Posterior cingulate gyrus (tissue), 11 donors: ENCODE data around the gene RAF1.
"Not testable (repeated sequence)": the region's sequence is repeated elsewhere in the genome, so short reads cannot be mapped to it uniquely, and the experiment has no call there.

Experiments
- DNase-seq, 10 donors: peaks; one replicate each; pipeline versions ENCODE4 v3.0.0 to v3.0.0-alpha.2; 2020 to 2021; ENCODE audit warnings: mixed read lengths in 3 of 10
- intact Hi-C: fragments of 100-400 bp; cut with DNase I; formaldehyde crosslinking; loops from one replicate; pipeline ENCODE4 v1.15.1; 2023

The RAF1 gene

DNA sequence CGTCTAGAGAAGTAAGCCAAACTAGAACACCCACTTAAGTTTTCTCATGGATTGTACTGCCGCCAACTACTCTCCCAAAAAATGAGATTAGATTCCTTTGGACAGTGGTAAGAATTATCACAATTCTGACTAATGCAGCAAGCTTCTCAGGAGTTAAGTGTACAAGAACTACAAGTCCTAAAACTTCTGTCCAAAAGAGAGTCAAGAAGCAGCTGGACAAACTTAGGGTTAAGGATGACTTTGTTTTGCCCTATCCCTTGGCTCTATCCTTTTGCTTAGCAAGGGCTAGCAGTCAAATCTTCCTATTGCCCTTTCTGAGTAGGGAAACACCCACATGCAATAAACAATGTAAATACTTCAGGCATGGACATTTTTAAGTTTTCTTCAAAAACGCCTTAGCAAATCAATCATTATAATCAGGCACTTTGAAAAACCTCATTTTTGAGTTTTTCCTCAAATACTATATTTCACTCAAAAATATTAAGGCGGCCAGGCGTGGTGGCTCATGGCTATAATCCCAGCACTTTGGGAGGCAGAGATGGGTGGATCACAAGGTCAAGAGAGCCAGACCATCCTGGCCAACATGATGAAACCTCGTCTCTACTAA lies 19.5 kb downstream of the RAF1 start:
- DNase-seq, result no peak

DNA sequence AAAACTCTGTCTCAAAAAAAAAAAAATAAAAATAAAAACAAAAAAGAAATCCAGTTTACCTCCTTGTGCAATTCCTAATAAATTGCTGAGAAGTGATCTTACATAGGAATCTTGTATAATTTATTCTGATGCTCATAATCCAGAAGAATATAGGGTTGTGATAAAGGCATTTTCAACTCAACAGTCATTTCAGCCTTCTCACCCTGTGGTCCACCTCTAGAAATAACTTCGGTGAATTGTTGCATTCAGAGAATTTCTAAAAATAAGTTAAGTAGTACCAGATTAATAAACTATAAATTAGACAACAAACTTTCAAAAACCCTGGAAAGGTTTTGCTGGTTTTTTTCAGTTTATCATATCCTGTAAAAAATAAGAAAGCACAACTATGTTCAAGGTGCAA lies 20.2 kb downstream of the RAF1 start:
- intact Hi-C loops, result no loop called here
- no peak for DNase-seq

More for the DNA sequence above, 19.5 kb downstream of the RAF1 start:
- intact Hi-C loops, result no loop called here

DNA sequence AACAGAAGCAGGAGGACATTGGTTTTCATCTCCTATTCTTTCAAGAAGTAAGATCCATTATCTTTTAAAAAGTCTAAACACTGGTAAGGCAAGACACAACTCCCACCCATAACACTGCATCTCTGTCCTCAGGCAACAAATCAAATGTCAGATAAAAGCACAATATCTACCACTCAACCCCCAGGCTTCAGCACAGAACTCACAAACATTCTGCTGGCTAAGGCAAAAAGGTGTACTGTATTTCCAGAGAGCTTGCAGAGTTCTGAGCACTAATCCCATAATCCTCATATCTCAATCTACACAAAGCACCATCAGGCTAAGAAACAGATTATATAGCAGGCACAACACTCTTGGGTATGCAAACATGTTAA lies 20.9 kb downstream of the RAF1 start:
- intact Hi-C loops, result no loop called here

DNA sequence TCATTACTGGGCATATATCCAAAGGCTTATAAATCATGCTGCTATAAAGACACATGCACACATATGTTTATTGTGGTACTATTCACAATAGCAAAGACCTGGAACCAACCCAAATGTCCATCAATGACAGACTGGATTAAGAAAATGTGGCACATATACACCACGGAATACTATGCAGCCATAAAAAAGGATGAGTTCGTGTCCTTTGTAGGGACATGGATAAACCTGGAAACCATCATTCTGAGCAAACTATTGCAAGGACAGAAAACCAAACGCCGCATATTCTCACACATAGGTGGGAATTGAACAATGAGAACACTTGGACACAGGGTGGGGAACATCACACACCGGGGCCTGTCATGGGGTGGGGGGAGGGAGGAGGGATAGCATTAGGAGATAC lies 23.1 kb downstream of the RAF1 start:
- DNase-seq, intact Hi-C loops: not testable (repeated sequence)

More for the DNA sequence above, 20.9 kb downstream of the RAF1 start:
- no peak for DNase-seq

DNA sequence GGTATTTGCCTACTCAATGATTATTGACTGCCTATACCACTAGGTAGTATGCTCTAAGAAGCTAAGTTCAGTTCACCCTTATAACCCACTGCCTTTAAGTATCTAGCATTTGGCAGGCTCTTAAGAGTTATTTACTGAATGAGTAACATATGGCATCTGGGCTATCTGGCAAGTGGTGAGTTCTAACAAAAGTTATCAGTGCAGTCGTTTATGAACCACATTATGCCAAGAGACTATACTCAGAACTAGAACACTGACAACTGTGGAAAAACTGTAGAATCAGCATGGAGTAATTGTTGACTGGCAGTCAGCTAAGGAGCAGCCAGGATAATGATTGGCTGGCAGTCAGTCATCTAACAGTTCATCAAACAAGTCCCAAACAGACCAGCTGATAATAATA lies 25.8 kb downstream of the RAF1 start:
- intact Hi-C loops, result no loop called here

DNA sequence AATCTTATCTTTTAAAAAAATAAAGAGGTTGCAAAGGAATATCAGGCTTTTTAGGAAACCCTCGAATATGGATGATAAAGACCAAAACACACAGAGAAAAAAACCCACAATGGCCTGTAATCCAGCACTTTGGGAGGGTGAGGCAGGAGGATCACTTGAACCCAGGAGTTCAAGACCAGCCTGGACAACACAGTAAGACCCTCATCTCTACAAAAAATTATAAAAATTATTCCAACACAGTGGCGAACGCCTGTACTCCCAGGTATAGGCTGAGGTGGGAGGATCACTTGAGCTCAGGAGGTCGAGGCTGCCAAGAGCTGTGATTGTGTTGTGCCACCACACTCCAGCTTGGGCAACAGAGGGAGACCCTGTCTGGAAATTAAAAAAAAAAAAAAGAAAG lies 30.8 kb downstream of the RAF1 start:
- intact Hi-C loops, result no loop called here

More for the DNA sequence above, 25.8 kb downstream of the RAF1 start:
- no peak for DNase-seq

DNA sequence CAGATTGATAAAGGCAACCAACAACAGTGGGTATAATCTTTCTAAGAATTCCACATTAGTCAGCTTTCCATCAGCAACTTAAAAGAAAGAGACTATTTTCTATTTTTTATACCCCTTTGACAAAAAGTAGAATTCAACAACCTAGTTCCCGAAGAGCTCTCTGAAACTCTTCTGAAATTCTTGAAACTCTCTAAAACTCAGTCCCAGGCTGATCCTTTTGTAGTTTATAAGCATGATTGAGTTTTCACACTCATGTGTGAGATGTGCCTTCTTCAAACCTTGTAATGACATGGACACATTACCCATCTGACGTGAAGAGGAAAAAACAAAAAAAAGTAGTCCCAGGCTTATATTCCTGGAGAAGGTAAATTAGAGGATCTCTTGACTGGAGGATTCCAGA lies 31.4 kb downstream of the RAF1 start:
- no peak for DNase-seq
- intact Hi-C loops, result no loop called here

More for the DNA sequence above, 30.8 kb downstream of the RAF1 start:
- no peak for DNase-seq

DNA sequence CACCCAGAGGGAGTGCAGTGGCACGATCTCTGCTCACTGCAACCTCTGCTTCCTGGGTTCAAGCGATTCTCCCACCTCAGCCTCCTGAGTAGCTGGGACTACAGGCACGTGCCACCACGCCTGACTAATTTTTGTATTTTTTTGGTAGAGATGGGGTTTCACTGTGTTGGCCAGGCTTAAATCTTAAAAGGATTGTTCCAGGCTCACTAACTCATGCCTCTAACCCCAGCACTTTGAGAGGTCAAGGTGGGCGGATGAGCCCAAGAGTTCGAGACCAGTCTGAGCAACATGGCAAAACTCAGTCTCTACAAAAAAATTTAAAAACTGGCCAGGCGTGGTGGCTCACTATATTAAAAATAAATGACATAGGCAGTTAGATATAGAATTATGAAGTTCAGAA lies 33.1 kb downstream of the RAF1 start:
- DNase-seq, intact Hi-C loops: not testable (repeated sequence)

DNA sequence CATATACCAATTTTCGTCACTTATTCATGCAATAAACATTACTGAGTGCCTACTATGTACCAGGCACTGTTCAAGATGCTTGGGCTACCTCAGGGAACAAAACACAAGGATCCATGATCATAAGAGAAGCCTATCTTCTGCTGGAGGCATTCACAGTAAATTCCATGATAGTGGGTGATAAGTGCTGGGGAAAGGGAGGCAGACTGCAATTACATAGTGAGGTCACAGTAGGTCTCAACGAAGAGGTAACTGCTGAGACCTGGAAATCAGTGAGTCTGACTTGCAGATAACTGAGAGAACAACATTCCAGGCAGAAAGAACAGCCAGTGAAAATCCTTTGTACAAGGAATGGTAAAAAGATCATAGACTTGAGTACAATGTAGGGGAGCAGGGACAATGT lies 33.6 kb downstream of the RAF1 start:
- DNase-seq, result no peak
- intact Hi-C loops, result no loop called here

DNA sequence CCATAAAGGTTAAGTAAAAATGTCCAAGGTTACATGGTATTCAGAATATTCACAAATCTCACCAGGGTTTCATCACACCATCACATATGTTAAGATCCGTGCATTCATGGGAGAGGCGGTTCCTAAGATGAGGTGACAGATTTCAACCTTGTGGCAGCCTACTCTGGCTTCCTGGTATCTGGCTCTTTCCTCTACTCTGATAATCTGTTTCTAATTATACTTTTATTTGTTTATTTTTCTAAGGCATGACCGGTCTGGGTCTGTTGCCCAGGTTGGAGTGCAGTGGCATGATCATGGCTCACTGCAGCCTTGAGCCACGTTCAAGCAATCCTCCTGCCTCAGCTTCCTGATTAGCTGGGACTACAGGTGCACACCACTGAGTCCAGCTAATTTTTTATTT lies 34.4 kb downstream of the RAF1 start:
- intact Hi-C loops, result no loop called here
- DNase-seq, result no peak

DNA sequence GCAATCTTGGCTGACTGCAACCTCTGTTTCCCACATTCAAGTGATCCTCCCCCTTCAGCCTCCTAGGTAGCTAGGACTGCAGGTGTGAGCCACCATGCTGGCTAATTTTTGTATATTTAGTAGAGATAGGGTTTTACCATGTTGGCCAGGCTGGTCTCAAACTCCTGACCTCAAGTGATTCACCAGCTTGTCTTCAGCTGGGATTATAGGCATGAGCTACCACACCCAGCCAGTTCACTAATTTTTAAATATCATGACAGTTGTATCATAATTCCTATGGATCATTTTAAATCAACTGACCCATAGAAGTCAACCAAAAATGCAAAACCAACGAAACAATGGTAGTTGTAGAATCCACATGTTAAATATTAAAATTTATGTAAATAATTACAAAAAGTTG lies 35.1 kb downstream of the RAF1 start:
- intact Hi-C loops, result no loop called here
- no peak for DNase-seq

DNA sequence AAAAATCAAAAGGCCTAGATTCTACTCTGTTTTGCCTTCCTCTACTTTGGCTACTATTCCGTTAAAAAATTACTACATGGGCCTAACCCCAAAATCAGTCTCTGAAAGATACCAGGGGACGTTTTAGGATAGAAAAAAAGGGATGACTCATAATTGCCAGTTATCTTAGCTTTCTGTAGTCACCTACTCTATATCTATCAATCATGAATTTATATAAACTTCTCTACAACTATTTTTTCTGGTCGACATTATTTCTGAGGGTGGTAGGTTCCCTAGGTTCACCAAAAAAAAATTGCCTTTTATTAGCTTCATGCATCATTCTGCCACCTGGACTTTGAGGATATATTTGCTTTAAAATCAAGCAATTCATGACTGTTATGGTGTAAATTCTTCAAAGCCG lies 36.5 kb downstream of the RAF1 start:
- intact Hi-C loops, result no loop called here
- no peak for DNase-seq

DNA sequence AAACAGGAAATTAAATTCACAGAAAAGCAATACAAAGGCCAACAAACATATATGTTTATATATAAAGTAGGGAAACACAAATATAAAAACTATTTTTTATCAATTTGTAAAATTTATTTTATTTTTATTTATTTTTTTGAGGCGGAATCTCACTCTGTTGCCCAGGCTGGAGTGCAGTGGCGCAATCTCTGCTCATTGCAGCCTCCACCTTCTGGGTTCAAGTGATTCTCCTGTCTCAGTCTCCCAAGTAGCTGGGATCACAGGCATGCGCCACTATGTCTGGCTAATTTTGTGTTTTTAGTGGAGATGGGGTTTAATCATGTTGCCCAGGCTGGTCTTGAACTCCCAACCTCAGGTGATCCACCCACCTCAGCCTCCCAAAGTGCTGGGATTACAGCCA lies 39.0 kb downstream of the RAF1 start:
- DNase-seq, intact Hi-C loops: not testable (repeated sequence)

DNA sequence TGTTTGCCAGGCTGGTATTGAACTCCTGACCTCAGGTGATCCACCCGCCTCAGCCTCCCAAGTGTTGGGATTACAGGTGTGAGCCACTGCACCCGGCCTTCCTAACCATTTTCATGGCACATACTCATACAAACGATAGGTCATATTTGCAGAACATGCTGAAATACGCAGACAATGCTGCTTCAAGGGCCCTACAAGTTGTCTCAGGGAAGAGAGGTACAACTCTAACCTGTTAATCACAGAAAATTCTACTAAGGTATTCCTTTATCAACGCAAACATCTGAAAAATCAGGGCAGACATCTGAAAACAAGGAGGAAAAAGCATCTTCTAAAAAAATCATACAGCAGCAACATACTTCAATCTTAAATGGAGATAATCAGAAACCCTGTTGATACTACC lies 39.9 kb downstream of the RAF1 start:
- no peak for DNase-seq
- intact Hi-C loops, result no loop called here

DNA sequence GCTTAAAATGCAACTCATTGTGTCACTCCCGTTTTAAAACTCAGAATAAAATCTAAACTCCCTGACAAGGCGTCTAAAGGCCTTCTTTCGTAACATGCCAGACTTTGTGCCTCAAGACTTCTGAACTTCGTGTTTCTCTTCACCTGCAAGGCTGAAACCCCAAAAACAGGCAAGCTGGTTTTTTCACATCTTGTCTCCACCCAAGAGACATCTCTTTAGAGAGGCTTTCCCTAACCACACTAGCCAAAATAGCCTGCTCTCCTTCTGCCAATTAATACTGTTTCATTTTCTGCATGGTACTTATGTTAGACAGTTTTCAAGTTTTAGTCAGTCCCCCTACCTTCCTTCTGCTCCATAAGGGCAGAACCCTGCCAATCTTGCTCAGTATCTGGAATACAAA lies 41.6 kb downstream of the RAF1 start:
- intact Hi-C loops, result no loop called here
- DNase-seq, result no peak

DNA sequence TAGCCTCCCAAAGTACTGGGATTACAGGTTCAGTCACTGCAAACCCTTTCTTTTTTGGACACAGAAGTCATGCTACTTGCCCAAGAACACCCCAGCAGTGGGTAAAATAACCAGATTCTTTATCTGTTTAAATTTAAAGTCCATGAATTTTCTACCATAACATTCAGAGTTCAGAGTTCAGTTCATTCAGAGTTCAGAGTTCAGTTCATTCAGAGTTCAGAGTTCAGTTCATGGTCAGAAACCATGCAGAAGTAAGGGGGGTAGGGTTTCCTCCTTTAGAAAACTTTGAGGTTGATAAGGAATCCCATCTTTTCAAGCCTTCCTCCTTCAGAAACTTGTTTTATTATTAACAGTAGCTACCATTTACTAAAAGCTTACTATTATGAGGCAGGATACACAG lies 43.2 kb downstream of the RAF1 start:
- intact Hi-C loops, result no loop called here

DNA sequence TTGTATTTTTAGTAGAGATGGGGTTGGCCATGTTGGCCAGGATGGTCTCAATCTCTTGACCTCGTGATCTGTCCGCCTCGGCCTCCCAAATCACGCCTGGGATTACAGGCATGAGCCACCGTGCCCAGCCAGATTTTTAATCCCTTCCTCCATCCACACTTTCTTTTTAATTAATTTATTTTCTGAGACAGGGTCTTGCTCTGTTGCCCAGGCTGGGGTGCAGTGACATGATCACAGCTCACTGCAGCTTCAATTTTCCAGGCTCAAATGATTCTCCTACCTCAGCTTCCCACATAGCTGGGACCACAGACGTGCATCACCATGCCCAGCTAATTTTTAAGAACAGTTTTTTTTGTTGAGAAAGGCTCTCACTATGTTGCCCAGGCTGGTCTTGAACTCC lies 43.6 kb downstream of the RAF1 start:
- intact Hi-C loops, result no loop called here
- DNase-seq, result no peak

More for the DNA sequence above, 43.2 kb downstream of the RAF1 start:
- no peak for DNase-seq

DNA sequence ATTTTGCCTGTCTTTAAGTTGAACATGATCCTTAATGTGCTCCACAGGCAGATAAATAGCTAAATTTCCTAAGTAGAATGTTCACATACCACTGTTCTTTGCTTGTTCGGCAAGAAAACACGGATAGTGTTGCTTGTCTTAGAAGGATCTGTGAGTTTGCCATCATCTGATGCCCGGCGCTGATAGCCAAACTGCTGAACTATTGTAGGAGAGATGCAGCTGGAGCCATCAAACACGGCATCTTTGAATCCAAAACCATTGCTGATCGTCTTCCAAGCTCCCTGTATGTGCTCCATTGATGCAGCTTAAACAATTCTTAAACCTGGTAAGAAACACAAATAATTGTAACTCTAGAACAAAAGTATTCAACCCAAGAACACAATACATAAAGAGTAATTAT lies 45.5 kb downstream of the RAF1 start:
- intact Hi-C loops, result no loop called here
- peak in 2 of 10 donors; percentile 12 to 28 for DNase-seq

DNA sequence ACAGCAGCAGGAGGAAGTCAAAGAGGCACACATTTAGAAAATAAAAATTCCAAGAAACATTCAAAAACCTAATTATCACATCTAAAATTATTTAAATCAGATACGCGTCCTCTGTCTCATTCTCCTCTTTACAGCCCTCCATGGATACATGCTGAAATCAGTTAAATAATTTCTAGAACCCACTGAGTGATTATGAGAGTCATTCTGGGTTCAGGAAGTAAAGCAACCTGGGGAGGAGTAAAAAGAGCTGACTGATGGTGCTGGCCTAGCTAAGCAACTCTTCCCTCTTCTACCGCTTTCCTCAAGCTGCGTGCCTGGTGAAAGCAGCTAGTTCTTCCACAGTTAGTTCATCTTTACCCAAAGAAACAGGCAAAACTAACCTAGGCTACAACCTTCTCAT lies 48.7 kb downstream of the RAF1 start:
- no peak for DNase-seq
- intact Hi-C loops, result no loop called here

DNA sequence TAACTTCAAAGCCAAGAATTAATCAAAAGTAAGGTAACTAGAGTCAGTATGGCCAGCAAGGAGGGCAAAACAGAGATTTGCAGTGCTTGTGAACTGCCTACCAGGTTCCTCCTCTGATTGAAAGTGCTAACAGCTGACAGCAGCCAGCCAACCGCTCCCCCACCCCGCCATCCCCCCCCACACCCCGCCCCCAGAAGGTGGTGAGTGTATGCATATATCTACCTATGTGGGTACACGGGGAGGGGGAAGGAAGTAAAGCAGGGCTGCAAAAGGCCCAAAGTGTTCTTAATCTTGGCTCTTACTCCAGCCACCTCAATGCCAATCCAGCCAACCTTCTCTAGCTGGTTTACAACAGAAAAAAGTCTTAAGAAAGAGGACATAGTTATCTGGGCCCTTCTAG lies 50.7 kb downstream of the RAF1 start:
- intact Hi-C loops, result no loop called here
- no peak for DNase-seq

DNA sequence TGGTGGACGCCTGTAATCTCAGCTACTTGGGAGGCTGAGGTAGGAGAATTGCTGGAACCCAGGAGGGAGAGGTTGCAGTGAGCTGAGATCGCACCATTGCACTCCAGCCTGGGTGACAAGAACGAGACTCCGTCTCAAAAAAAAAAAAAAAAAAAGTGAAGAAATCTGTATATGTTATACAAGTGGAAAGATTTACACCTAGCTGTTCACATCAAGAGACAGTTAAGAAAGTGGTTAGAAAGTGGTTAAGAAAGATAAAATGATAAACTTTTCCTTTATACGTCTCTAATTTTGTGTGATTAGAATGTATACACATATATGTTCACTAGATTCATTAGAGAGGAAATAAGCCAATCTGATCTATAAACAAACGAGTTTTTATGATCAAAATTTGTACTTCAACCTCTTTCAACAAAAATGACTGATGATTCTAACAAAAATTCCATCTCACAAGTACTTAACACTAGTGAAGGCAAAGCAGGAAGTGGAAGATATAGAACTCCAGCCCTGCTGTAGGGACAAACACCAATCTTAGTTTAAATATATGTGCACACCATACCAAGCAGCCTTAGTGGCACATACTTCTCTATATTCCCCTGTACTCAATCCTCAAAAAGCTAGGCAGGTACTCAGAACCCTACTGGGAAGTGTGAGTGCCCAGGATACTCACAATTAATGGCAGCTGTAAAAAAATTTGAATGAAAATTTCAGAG lies 51.2 kb downstream of the RAF1 start:
- DNase-seq, result no peak
- intact Hi-C loops, result no loop called here

DNA sequence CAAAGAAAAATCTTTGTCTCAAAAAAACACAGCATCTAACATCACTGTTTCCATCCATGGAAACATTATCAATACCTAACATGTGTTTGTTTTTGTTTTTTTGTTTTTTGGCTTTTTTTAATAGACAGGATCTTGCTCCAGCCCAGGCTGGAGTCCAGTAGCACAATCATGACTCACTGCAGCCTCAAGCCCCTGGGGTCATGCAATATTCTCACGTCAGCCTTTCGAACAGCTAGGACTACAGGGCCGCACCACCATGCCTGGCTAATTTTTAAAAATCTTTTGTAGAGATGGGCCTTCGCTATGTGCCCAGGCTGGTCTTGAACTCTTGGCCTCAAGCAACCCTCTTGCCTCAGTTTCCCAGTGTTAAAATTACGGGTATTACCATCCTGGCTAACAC lies 52.8 kb downstream of the RAF1 start:
- intact Hi-C loops, result no loop called here
- no peak for DNase-seq

DNA sequence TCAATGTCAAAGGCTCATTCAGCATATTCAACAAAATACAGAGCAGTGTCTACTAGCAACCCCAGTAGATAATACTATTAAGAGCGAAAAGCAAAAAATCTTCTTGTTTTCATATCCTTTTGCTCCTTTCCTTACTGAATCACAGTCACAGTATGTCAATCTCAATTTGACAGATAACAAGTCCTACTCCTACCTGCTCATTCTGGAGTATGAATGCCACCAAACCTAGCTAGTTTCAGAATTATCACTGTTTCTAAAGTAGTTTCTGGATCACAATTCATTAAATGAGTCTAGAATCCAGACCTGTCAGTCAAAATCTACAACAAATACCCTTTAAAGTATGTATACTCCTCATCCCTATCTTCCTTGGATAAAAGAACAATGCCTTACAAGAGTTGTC lies 55.5 kb downstream of the RAF1 start:
- intact Hi-C loops, result no loop called here
- no peak for DNase-seq
